Kidney tubule cell (primary cell): ENCODE measurements around the gene HS3ST5.
"Not testable (repeated sequence)": the region's sequence is repeated elsewhere in the genome, so short reads cannot be mapped to it uniquely, and the experiment has no call there.

Experiments used
- DNase-seq: peaks from one replicate; pipeline ENCODE4 v3.0.0-alpha.2; 2018; ENCODE audit warnings: low spot score

HS3ST5 gene

GRCh38 chr6:114334237-114334636, 8.6 kb downstream of the HS3ST5 start:
- DNase-seq, result no peak

- no peak for DNase-seq
Observed at GRCh38 chr6:114327074-114327473, 15.7 kb downstream of the HS3ST5 start.

GRCh38 chr6:114323784-114324183, 19.0 kb downstream of the HS3ST5 start:
- no peak for DNase-seq

- no peak for DNase-seq
Observed at GRCh38 chr6:114319749-114320148, 23.1 kb downstream of the HS3ST5 start.

GRCh38 chr6:114315831-114316595, 26.8 kb downstream of the HS3ST5 start:
- DNase-seq, result peak; percentile 9

- not testable (repeated sequence) for DNase-seq
Observed at GRCh38 chr6:114313816-114314215, 29.0 kb downstream of the HS3ST5 start.

- DNase-seq, result no peak
Observed at GRCh38 chr6:114312931-114313330, 29.9 kb downstream of the HS3ST5 start.

GRCh38 chr6:114310053-114310452, 32.8 kb downstream of the HS3ST5 start:
- no peak for DNase-seq

- DNase-seq, result peak; percentile 9
Observed at GRCh38 chr6:114304304-114304887, 38.4 kb downstream of the HS3ST5 start.

- DNase-seq, result no peak
Observed at GRCh38 chr6:114301596-114302219, 41.1 kb downstream of the HS3ST5 start.

GRCh38 chr6:114297135-114297534, 45.7 kb downstream of the HS3ST5 start:
- DNase-seq, result no peak

GRCh38 chr6:114292431-114292830, 50.4 kb downstream of the HS3ST5 start:
- DNase-seq, result no peak

GRCh38 chr6:114291428-114291827, 51.4 kb downstream of the HS3ST5 start:
- DNase-seq, result no peak

GRCh38 chr6:114290864-114291263, 52.0 kb downstream of the HS3ST5 start:
- no peak for DNase-seq

- DNase-seq, result no peak
Observed at GRCh38 chr6:114288701-114289495, 53.9 kb downstream of the HS3ST5 start.

GRCh38 chr6:114287461-114287860, 55.4 kb downstream of the HS3ST5 start:
- DNase-seq, result no peak

GRCh38 chr6:114286211-114286610, 56.6 kb downstream of the HS3ST5 start:
- DNase-seq, result no peak

- no peak for DNase-seq
Observed at GRCh38 chr6:114284281-114284680, 58.5 kb downstream of the HS3ST5 start.

GRCh38 chr6:114282292-114282691, 60.5 kb downstream of the HS3ST5 start:
- no peak for DNase-seq

- DNase-seq, result no peak
Observed at GRCh38 chr6:114281496-114281895, 61.3 kb downstream of the HS3ST5 start.

GRCh38 chr6:114280239-114280982, 62.4 kb downstream of the HS3ST5 start:
- DNase-seq, result no peak

GRCh38 chr6:114277220-114277619, 65.6 kb downstream of the HS3ST5 start:
- DNase-seq, result no peak
